ENCODE measurements around the gene TNFRSF4.
"Not testable (repeated sequence)": the region's sequence is repeated elsewhere in the genome, so short reads cannot be mapped to it uniquely, and the experiment has no call there.

TNFRSF4 gene

GRCh38 chr1:1254667-1254998 lies 40.7 kb upstream of the TNFRSF4 start:
- Histone ChIP-seq H3K27ac (no peak overlapping the region), H3K27me3 (no peaks in the 10 kb centered on the region), H3K9me3 (no peaks in the 10 kb centered on the region), H3K4me3 (no peak overlapping the region), H3K4me1 (no peaks in the 10 kb centered on the region), H3K36me3 (peaks cover 37 to 82% (median 64%) of the 10 kb centered on the region in 3 donors)
- intact Hi-C loops (cut with DNase I; ENCODE audit: low total_unique reads): no loop called here
- TF ChIP-seq CTCF (IDR thresholded peaks at IDR 0.05): no peak
- DNase-seq: no peak

GRCh38 chr1:1253972-1254666 lies 40.2 kb upstream of the TNFRSF4 start:
- Histone ChIP-seq H3K27ac (no peak overlapping the region), H3K9me3 (no peaks in the 10 kb centered on the region), H3K36me3 (peaks cover 33 to 76% (median 59%) of the 10 kb centered on the region in 3 donors), H3K27me3 (no peaks in the 10 kb centered on the region), H3K4me1 (no peaks in the 10 kb centered on the region), H3K4me3 (no peak overlapping the region)
- intact Hi-C loops (cut with DNase I; ENCODE audit: low total_unique reads): no loop called here
- no peak for DNase-seq
- TF ChIP-seq CTCF (IDR thresholded peaks at IDR 0.05): no peak

- intact Hi-C loops (cut with DNase I; ENCODE audit: low total_unique reads): no loop called here
- Histone ChIP-seq H3K27ac (no peak overlapping the region), H3K4me1 (no peaks in the 10 kb centered on the region), H3K4me3 (no peak overlapping the region), H3K9me3 (no peaks in the 10 kb centered on the region), H3K36me3 (peaks cover 28 to 68% (median 55%) of the 10 kb centered on the region in 3 donors), H3K27me3 (peaks cover 0 to 4% of the 10 kb centered on the region in 2 donors)
- DNase-seq: no peak
- TF ChIP-seq CTCF (IDR thresholded peaks at IDR 0.05): no peak
Observed at GRCh38 chr1:1253314-1253713, 39.4 kb upstream of the TNFRSF4 start.

- Histone ChIP-seq H3K4me1 (peaks cover 0 to 17% (median 5%) of the 10 kb centered on the region in 4 donors), H3K27ac (no peak overlapping the region), H3K27me3 (peaks cover 0 to 28% of the 10 kb centered on the region in 2 donors), H3K9me3 (no peaks in the 10 kb centered on the region), H3K36me3 (peaks cover 16 to 54% (median 39%) of the 10 kb centered on the region in 3 donors), H3K4me3 (no peak overlapping the region)
- intact Hi-C loops (cut with DNase I; ENCODE audit: low total_unique reads): no loop called here
- DNase-seq: no peak
- TF ChIP-seq CTCF (IDR thresholded peaks at IDR 0.05): no peak
Observed at GRCh38 chr1:1250786-1251284, 36.9 kb upstream of the TNFRSF4 start.

GRCh38 chr1:1248009-1248913 lies 34.3 kb upstream of the TNFRSF4 start:
- Histone ChIP-seq H3K27me3 (peaks cover 0 to 35% of the 10 kb centered on the region in 2 donors), H3K36me3 (peaks cover 0 to 28% (median 13%) of the 10 kb centered on the region in 3 donors), H3K4me1 (peaks cover 0 to 17% (median 5%) of the 10 kb centered on the region in 4 donors)
- H3K27ac ChIP-seq; intact Hi-C loops (cut with DNase I; ENCODE audit: low total_unique reads); H3K9me3 ChIP-seq; H3K4me3 ChIP-seq; DNase-seq: not testable (repeated sequence)

All from tibial artery (tissue), 4 donors.